Hypothalamus (tissue), 51 donors: Measurements from ENCODE around the gene DHRS1.

Source experiments
- DNase-seq, 51 donors: peaks; one replicate each; lab custom pipeline; 2025; lab: John Stamatoyannopoulos, UW

DHRS1 gene

GRCh38 chr14:24269368-24269767 is 30.2 kb downstream of the DHRS1 start:
- no peak for DNase-seq

GRCh38 chr14:24268225-24268624 is 31.4 kb downstream of the DHRS1 start:
- DNase-seq, result no peak

- no peak for DNase-seq
Observed at GRCh38 chr14:24267516-24267915, 32.1 kb downstream of the DHRS1 start.

GRCh38 chr14:24266344-24267244 is 33.0 kb downstream of the DHRS1 start:
- DNase-seq, result no peak

GRCh38 chr14:24264298-24264697 is 35.3 kb downstream of the DHRS1 start:
- no peak for DNase-seq

- no peak for DNase-seq
Observed at GRCh38 chr14:24263848-24264247, 35.7 kb downstream of the DHRS1 start.

- no peak for DNase-seq
Observed at GRCh38 chr14:24262821-24263733, 36.5 kb downstream of the DHRS1 start, which contains the start of gene TGM1. Gene TGM1 (minus strand): TSS chr14:24263177. CDS start chr14:24262352, 825 bp downstream.

GRCh38 chr14:24261969-24262327 is 37.6 kb downstream of the DHRS1 start:
- DNase-seq, result no peak

- no peak for DNase-seq
Observed at GRCh38 chr14:24261256-24261968, 38.2 kb downstream of the DHRS1 start.

GRCh38 chr14:24260780-24261157 is 38.8 kb downstream of the DHRS1 start:
- no peak for DNase-seq

- no peak for DNase-seq
Observed at GRCh38 chr14:24260026-24260779, 39.4 kb downstream of the DHRS1 start.

GRCh38 chr14:24259282-24260025 is 40.1 kb downstream of the DHRS1 start:
- no peak for DNase-seq

- DNase-seq, result no peak
Observed at GRCh38 chr14:24258548-24259265, 40.9 kb downstream of the DHRS1 start.

GRCh38 chr14:24258119-24258518 is 41.5 kb downstream of the DHRS1 start:
- no peak for DNase-seq

GRCh38 chr14:24256960-24257359 is 42.6 kb downstream of the DHRS1 start:
- no peak for DNase-seq

- DNase-seq, result no peak
Observed at GRCh38 chr14:24255931-24256711, 43.5 kb downstream of the DHRS1 start.

GRCh38 chr14:24255438-24255837 is 44.1 kb downstream of the DHRS1 start:
- DNase-seq, result no peak
